T-cell (primary cell): ENCODE measurements around the gene APOF. TPM values are rescaled to one million over a fixed set of nuclear protein-coding genes. Genes with fewer than 3 reads are reported as not detected.

Experiments
- ATAC-seq, 4 experiments: fragments of 200-7000 bp in 3 of 4; fragments of 150-1000 bp in 1 of 4; cut with Tn5 transposase; replicated peaks in 1 of 4; 1 replicate in 3 of 4; 2 replicates in 1 of 4; pipeline ENCODE4 v1.10.0; 2021; ENCODE audit warnings: moderate library complexity in 3 of 4, mild to moderate bottlenecking in 2 of 4, moderate number of reproducible peaks in 1 of 4
- CTCF ChIA-PET, 2 donors: fragments of 300-600 bp; sonication (Branson Sonifier 250); formaldehyde crosslinking; loops; one replicate each; lab custom pipeline; 2022; ENCODE audit warnings: antibody characterized with exemption in 2 of 2; lab: Charles Lee
- POLR2A ChIA-PET, 2 donors: fragments of 300-600 bp; sonication (Branson Sonifier 250); formaldehyde crosslinking; loops; one replicate each; lab custom pipeline; 2022; ENCODE audit warnings: antibody characterized with exemption in 2 of 2; lab: Charles Lee
- DNase-seq, 35 experiments: peaks; one replicate each; pipeline versions ENCODE4 v3.0.0 to v3.0.0-alpha.2; 2013 to 2023
- H3K27ac ChIP-seq: one replicate; pipeline ENCODE4 v1.5.1; 2013; ENCODE audit warnings: low read length
- H3K27me3 ChIP-seq, 2 experiments: replicated peaks in 1 of 2; 1 replicate in 1 of 2; 2 replicates in 1 of 2; pipeline versions ENCODE4 v1.6.1 to v1.7.0; 2013; ENCODE audit warnings: low read length in 1 of 2, mixed read lengths in 1 of 2; ENCODE audit not compliant: control insufficient read depth in 2 of 2, insufficient read depth in 2 of 2; ENCODE audit errors: extremely low read depth in 1 of 2
- H3K36me3 ChIP-seq, 2 donors: 1 replicate in 1 of 2; 2 replicates in 1 of 2; pipeline versions ENCODE4 v1.6.1 to v1.7.0; 2013; ENCODE audit warnings: low read length in 1 of 2; ENCODE audit not compliant: control insufficient read depth in 2 of 2, insufficient read depth in 1 of 2; ENCODE audit errors: extremely low read depth in 1 of 2
- H3K4me1 ChIP-seq, 2 experiments: 1 replicate in 1 of 2; 2 replicates in 1 of 2; pipeline versions ENCODE4 v1.6.1 to v1.7.0; 2013; ENCODE audit warnings: low read length in 2 of 2, mixed read lengths in 1 of 2; ENCODE audit not compliant: insufficient read depth in 2 of 2, control insufficient read depth in 1 of 2; ENCODE audit errors: extremely low read depth in 1 of 2
- H3K4me3 ChIP-seq, 2 donors: 1 replicate in 1 of 2; 2 replicates in 1 of 2; pipeline versions ENCODE4 v1.5.1 to v1.7.0; 2013; ENCODE audit warnings: mild to moderate bottlenecking in 2 of 2, low read length in 1 of 2, moderate library complexity in 1 of 2; ENCODE audit not compliant: control insufficient read depth in 1 of 2; ENCODE audit errors: extremely low read depth in 1 of 2
- H3K9me3 ChIP-seq: 2 replicates; pipeline ENCODE4 v1.7.0; 2013
- H3K27ac Mint-ChIP-seq, 2 donors: one replicate each; pipeline ENCODE4 v1.8.0; 2020 to 2021; ENCODE audit warnings: mild to moderate bottlenecking in 2 of 2, mixed read lengths in 2 of 2
- H3K27me3 Mint-ChIP-seq, 2 donors: one replicate each; pipeline ENCODE4 v1.8.0; 2021 to 2022; ENCODE audit warnings: mixed read lengths in 2 of 2
- H3K36me3 Mint-ChIP-seq: one replicate; pipeline ENCODE4 v1.8.0; 2021; ENCODE audit warnings: mixed read lengths
- H3K4me1 Mint-ChIP-seq, 3 donors: one replicate each; pipeline ENCODE4 v1.8.0; 2020 to 2022; ENCODE audit warnings: mixed read lengths in 3 of 3, mild to moderate bottlenecking in 1 of 3
- H3K4me3 Mint-ChIP-seq, 3 donors: one replicate each; pipeline ENCODE4 v1.8.0; 2020 to 2022; ENCODE audit warnings: mild to moderate bottlenecking in 3 of 3, mixed read lengths in 3 of 3, moderate library complexity in 3 of 3
- H3K9me3 Mint-ChIP-seq, 3 donors: one replicate each; pipeline ENCODE4 v1.8.0; 2020 to 2022; ENCODE audit warnings: mixed read lengths in 3 of 3
- WGBS: methylation state at CpG from one replicate; pipeline ENCODE4 v1.1.5; 2013; ENCODE audit warnings: missing lambda C conversion rate; ENCODE audit not compliant: insufficient coverage; 5-methylcytosine and 5-hydroxymethylcytosine counted together
- total RNA-seq, 35 experiments: library from RNA in 6 of 35; stranded (reverse) in 6 of 35; fragments of 120-200 nt in 1 of 35; gene quantifications; one replicate each; pipeline versions ENCODE4 v1.2.1 to v1.2.4 and lab custom pipeline; 2013 to 2026

The APOF gene
- total RNA-seq, 5 donors from 2014 or later (not counting 1 experiment from before 2014, with no cell fraction given) = not detected

- Histone ChIP-seq H3K27me3 (peaks cover 0 to 6% of the 10 kb centered on the region in 2 experiments), H3K36me3 (no peaks in the 10 kb centered on the region), H3K4me3 (no peak overlapping the region), H3K9me3 (no peaks in the 10 kb centered on the region), H3K27ac (no peak overlapping the region), H3K4me1 (no peaks in the 10 kb centered on the region)
- CTCF ChIA-PET = no interaction called here
- ATAC-seq (no peak), DNase-seq (no peak)
- H3K27ac Mint-ChIP-seq = no peak overlapping the region
- no peaks in the 10 kb centered on the region for H3K4me1 Mint-ChIP-seq
- no peaks in the 10 kb centered on the region for H3K27me3 Mint-ChIP-seq
- H3K36me3 Mint-ChIP-seq = no peaks in the 10 kb centered on the region
- 85% methylated on average over 2 of the region's 7 CpGs for WGBS
- H3K9me3 Mint-ChIP-seq = no peaks in the 10 kb centered on the region
- POLR2A ChIA-PET = interaction anchor here in 1 of 2 donors (0.6 kb wide), 1 partner anchor 322 kb away, joined by 5 read pairs; no protein-coding TSS in a partner anchor
- no peak overlapping the region for H3K4me3 Mint-ChIP-seq
Observed at GRCh38 chr12:56387152-56387736, 24.6 kb upstream of the APOF start.

- Mint-ChIP-seq H3K4me3 (no peak overlapping the region), H3K36me3 (no peaks in the 10 kb centered on the region), H3K27ac (no peak overlapping the region), H3K27me3 (no peaks in the 10 kb centered on the region), H3K4me1 (no peaks in the 10 kb centered on the region), H3K9me3 (no peaks in the 10 kb centered on the region)
- H3K27ac ChIP-seq = no peak overlapping the region
- H3K4me1 ChIP-seq = no peaks in the 10 kb centered on the region
- no peaks in the 10 kb centered on the region for H3K36me3 ChIP-seq
- DNase-seq (no peak), ATAC-seq (no peak)
- ChIA-PET CTCF (interaction anchor here in 1 of 2 donors (0.5 kb wide), 1 partner anchor 109 kb away, joined by 3 read pairs; no protein-coding TSS in a partner anchor), POLR2A (no interaction called here)
- no peaks in the 10 kb centered on the region for H3K9me3 ChIP-seq
- WGBS = no CpG with 5 or more reads among the region's 1 CpG
- no peak overlapping the region for H3K4me3 ChIP-seq
- H3K27me3 ChIP-seq = peaks cover 0 to 6% of the 10 kb centered on the region in 2 experiments
Observed at GRCh38 chr12:56385873-56386272, 23.2 kb upstream of the APOF start.

- Histone ChIP-seq H3K4me3 (no peak overlapping the region), H3K27ac (no peak overlapping the region), H3K9me3 (no peaks in the 10 kb centered on the region), H3K36me3 (no peaks in the 10 kb centered on the region), H3K4me1 (no peaks in the 10 kb centered on the region), H3K27me3 (peaks cover 0 to 6% of the 10 kb centered on the region in 2 experiments)
- Mint-ChIP-seq H3K4me1 (no peaks in the 10 kb centered on the region), H3K36me3 (no peaks in the 10 kb centered on the region), H3K4me3 (no peak overlapping the region), H3K27me3 (no peaks in the 10 kb centered on the region), H3K9me3 (no peaks in the 10 kb centered on the region), H3K27ac (no peak overlapping the region)
- ATAC-seq (no peak), DNase-seq (no peak)
- POLR2A ChIA-PET = no interaction called here
- CTCF ChIA-PET = no interaction called here
- 97% methylated on average over 8 of the region's 16 CpGs for WGBS
Observed at GRCh38 chr12:56382611-56383010, 20.0 kb upstream of the APOF start.

GRCh38 chr12:56377989-56378316 lies 15.3 kb upstream of the APOF start:
- CTCF ChIA-PET = interaction anchor here in 1 of 2 donors (0.6 kb wide), 2 partner anchors 93 to 382 kb away, joined by 3 to 4 read pairs; no protein-coding TSS in a partner anchor

GRCh38 chr12:56377310-56377988 lies 14.8 kb upstream of the APOF start:
- ATAC-seq (no peak), DNase-seq (no peak)
- no peaks in the 10 kb centered on the region for H3K27me3 ChIP-seq
- H3K27ac ChIP-seq = no peak overlapping the region
- POLR2A ChIA-PET = no interaction called here
- Mint-ChIP-seq H3K36me3 (no peaks in the 10 kb centered on the region), H3K4me3 (no peak overlapping the region), H3K27ac (no peak overlapping the region), H3K9me3 (peaks cover 2 to 4% (median 3%) of the 10 kb centered on the region in 3 donors), H3K4me1 (peaks cover 0 to 6% (median 0%) of the 10 kb centered on the region in 3 donors), H3K27me3 (no peaks in the 10 kb centered on the region)
- WGBS = 90% methylated on average over 1 of the region's 4 CpGs
- H3K4me1 ChIP-seq = no peaks in the 10 kb centered on the region
- no peak overlapping the region for H3K4me3 ChIP-seq
- no peaks in the 10 kb centered on the region for H3K9me3 ChIP-seq
- CTCF ChIA-PET = interaction anchor here (0.6 to 0.9 kb wide), 3 partner anchors 17 to 381 kb away, joined by 3 to 4 read pairs (median 3); partner anchors contain the start of gene STAT2 (in 1 of the 2)
- H3K36me3 ChIP-seq = no peaks in the 10 kb centered on the region

More at GRCh38 chr12:56377989-56378316, 15.3 kb upstream of the APOF start:
- Histone ChIP-seq H3K27me3 (no peaks in the 10 kb centered on the region), H3K27ac (no peak overlapping the region), H3K4me3 (no peak overlapping the region), H3K4me1 (no peaks in the 10 kb centered on the region), H3K9me3 (no peaks in the 10 kb centered on the region), H3K36me3 (no peaks in the 10 kb centered on the region)
- H3K27me3 Mint-ChIP-seq = no peaks in the 10 kb centered on the region
- no peak overlapping the region for H3K27ac Mint-ChIP-seq
- peaks cover 0 to 6% (median 0%) of the 10 kb centered on the region in 3 donors for H3K4me1 Mint-ChIP-seq
- DNase-seq = no peak
- H3K4me3 Mint-ChIP-seq = no peak overlapping the region
- no CpG with 5 or more reads among the region's 1 CpG for WGBS
- ATAC-seq = no peak
- H3K36me3 Mint-ChIP-seq = no peaks in the 10 kb centered on the region
- POLR2A ChIA-PET = no interaction called here
- H3K9me3 Mint-ChIP-seq = peaks cover 2 to 4% (median 3%) of the 10 kb centered on the region in 3 donors

DNA sequence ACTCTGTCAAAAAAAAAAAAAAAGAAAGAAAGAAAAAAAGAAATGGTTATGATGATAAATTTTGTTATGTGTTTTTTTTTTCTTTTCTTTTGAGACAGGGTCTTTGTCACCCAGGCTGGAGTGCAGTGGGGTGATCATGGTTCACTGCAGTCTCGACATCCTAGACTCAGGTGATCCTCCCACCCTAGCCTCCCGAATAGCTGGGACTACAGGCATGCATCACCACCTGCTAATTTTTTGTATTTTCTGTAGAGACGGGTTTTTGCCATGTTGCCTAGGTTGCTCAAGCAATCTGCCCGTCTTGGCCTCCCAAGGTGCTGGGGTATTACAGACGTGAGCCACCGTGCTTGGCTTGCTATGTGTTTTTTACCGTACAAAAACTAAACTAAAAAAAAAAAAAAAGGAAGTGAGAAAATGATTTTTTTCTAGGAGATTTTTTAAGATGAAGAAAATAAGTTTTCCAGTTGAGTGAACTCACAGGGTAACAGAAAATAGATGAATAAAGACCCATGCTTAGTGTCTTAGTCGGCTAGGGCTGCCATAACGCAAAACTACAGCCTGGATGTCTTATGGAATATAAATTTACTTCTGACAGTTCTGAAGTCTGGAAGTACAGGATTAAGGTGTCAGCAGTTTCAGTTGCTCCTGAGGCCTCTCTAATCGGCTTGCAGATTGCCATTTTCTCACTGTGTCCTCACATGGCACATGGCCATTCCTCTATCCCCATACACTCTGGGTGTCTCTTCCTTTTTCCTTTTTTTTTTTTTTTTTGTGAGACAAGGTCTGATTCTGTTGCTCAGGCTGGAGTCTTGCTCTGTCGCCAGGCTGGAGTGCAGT lies 13.2 kb upstream of the APOF start:
- Histone ChIP-seq H3K27me3 (no peaks in the 10 kb centered on the region), H3K4me3 (no peak overlapping the region), H3K4me1 (no peaks in the 10 kb centered on the region), H3K9me3 (no peaks in the 10 kb centered on the region), H3K27ac (no peak overlapping the region), H3K36me3 (no peaks in the 10 kb centered on the region)
- POLR2A ChIA-PET = no interaction called here
- Mint-ChIP-seq H3K27ac (peak overlapping the region in 1 of 2 donors; percentile 36), H3K27me3 (no peaks in the 10 kb centered on the region), H3K4me3 (no peak overlapping the region), H3K9me3 (peaks cover 2 to 4% (median 3%) of the 10 kb centered on the region in 3 donors), H3K4me1 (peaks cover 0 to 6% (median 0%) of the 10 kb centered on the region in 3 donors), H3K36me3 (no peaks in the 10 kb centered on the region)
- ATAC-seq (no peak), DNase-seq (no peak)
- CTCF ChIA-PET = interaction anchor here in 1 of 2 donors (0.7 to 1.1 kb wide), 2 partner anchors 17 to 38 kb away, joined by 3 to 6 read pairs; no protein-coding TSS in a partner anchor
- WGBS = 90% methylated on average over 2 of the region's 11 CpGs
